Common myeloid progenitor, CD34-positive (primary cell): Measurements from ENCODE around the gene DXO.

Experiments used
- CTCF ChIA-PET: fragments of 350-600 bp; sonication (Branson Sonifier 250); formaldehyde crosslinking; loops from one replicate; lab custom pipeline; 2021; ENCODE audit warnings: antibody characterized with exemption; lab: Charles Lee
- POLR2A ChIA-PET: fragments of 350-600 bp; sonication (Branson Sonifier 250); formaldehyde crosslinking; loops from one replicate; lab custom pipeline; 2021; ENCODE audit warnings: antibody characterized with exemption; lab: Charles Lee
- DNase-seq, 3 donors: peaks; one replicate each; pipeline versions ENCODE4 v3.0.0 to v3.0.0-alpha.2; 2013
- H3K27ac ChIP-seq, 2 experiments: 1 replicate in 1 of 2; 2 replicates in 1 of 2; pipeline ENCODE4 v1.7.0; 2013; ENCODE audit warnings: inconsistent platforms in 2 of 2, low read length in 2 of 2, mild to moderate bottlenecking in 2 of 2, low read depth in 1 of 2, moderate library complexity in 1 of 2; ENCODE audit not compliant: severe bottlenecking in 2 of 2, insufficient read depth in 1 of 2, poor library complexity in 1 of 2
- H3K27me3 ChIP-seq, 5 experiments: replicated peaks in 2 of 5; 1 replicate in 3 of 5; 2 replicates in 2 of 5; pipeline versions ENCODE4 v1.6.1 to v1.7.0; 2013; ENCODE audit warnings: low read length in 4 of 5, mild to moderate bottlenecking in 2 of 5, moderate library complexity in 2 of 5, inconsistent platforms in 1 of 5; ENCODE audit not compliant: insufficient read depth in 5 of 5, control insufficient read depth in 4 of 5
- H3K36me3 ChIP-seq, 4 experiments: 1 replicate in 2 of 4; 2 replicates in 2 of 4; pipeline versions ENCODE4 v1.6.1 to v1.7.0; 2013; ENCODE audit warnings: low read length in 3 of 4, control low read depth in 1 of 4, mild to moderate bottlenecking in 1 of 4; ENCODE audit not compliant: control insufficient read depth in 4 of 4, insufficient read depth in 4 of 4
- H3K4me1 ChIP-seq, 4 experiments: 1 replicate in 3 of 4; 2 replicates in 1 of 4; pipeline versions ENCODE4 v1.6.1 to v1.7.1; 2013; ENCODE audit warnings: low read length in 3 of 4, mild to moderate bottlenecking in 3 of 4, control low read depth in 1 of 4, inconsistent platforms in 1 of 4, moderate library complexity in 1 of 4; ENCODE audit not compliant: control insufficient read depth in 4 of 4, insufficient read depth in 4 of 4; ENCODE audit errors: control extremely low read depth in 1 of 4
- H3K4me3 ChIP-seq, 7 experiments: 1 replicate in 4 of 7; 2 replicates in 3 of 7; pipeline versions ENCODE4 v1.5.1 to v1.7.0; 2013; ENCODE audit warnings: mild to moderate bottlenecking in 7 of 7, low read length in 6 of 7, moderate library complexity in 6 of 7, inconsistent platforms in 2 of 7, low read depth in 2 of 7, control low read depth in 1 of 7; ENCODE audit not compliant: insufficient read depth in 4 of 7, control insufficient read depth in 1 of 7; ENCODE audit errors: extremely low read depth in 1 of 7
- H3K9me3 ChIP-seq, 5 experiments: 1 replicate in 4 of 5; 2 replicates in 1 of 5; pipeline versions ENCODE4 v1.6.1 to v1.7.1; 2013; ENCODE audit warnings: low read length in 4 of 5, mild to moderate bottlenecking in 2 of 5, inconsistent platforms in 1 of 5, low read depth in 1 of 5, moderate library complexity in 1 of 5; ENCODE audit not compliant: control insufficient read depth in 4 of 5, insufficient read depth in 2 of 5; ENCODE audit errors: control extremely low read depth in 1 of 5
- WGBS: methylation state at CpG from one replicate; pipeline ENCODE4 v1.1.5; 2013; ENCODE audit not compliant: insufficient coverage; 5-methylcytosine and 5-hydroxymethylcytosine counted together

Gene DXO

GRCh38 chr6:31958741-31959739 is 12.9 kb downstream of the DXO start, which contains the start of the genes NELFE and SKIC2:
Gene NELFE (minus strand): TSS chr6:31958971. CDS start chr6:31958446, 525 bp downstream.
Gene SKIC2 (plus strand): TSS chr6:31959175. CDS start chr6:31959193, 18 bp downstream.
- CTCF ChIA-PET, result interaction anchor here (1.0 to 6.2 kb wide), 4 partner anchors 8 to 221 kb away, joined by 3 to 37 read pairs (median 4); partner anchors contain the start of gene DXO
- under 1% methylated on average over 50 of the region's 59 CpGs for WGBS
- Histone ChIP-seq H3K9me3 (no peaks in the 10 kb centered on the region), H3K4me1 (peaks cover 13 to 20% (median 18%) of the 10 kb centered on the region in 4 experiments), H3K4me3 (peak within 1 kb of the TSS; percentile 88 to 97 (median 96)), H3K36me3 (peaks cover 25 to 67% (median 55%) of the 10 kb centered on the region in 4 experiments), H3K27me3 (no peaks in the 10 kb centered on the region), H3K27ac (peak within 1 kb of the TSS; percentile 89 to 98)
- peak; percentile 98 to 99 (median 99) for DNase-seq
- POLR2A ChIA-PET, result interaction anchor here (0.9 to 1.8 kb wide), 3 partner anchors 11 to 220 kb away, joined by 3 to 12 read pairs (median 4); partner anchors contain the start of gene DXO

DNA sequence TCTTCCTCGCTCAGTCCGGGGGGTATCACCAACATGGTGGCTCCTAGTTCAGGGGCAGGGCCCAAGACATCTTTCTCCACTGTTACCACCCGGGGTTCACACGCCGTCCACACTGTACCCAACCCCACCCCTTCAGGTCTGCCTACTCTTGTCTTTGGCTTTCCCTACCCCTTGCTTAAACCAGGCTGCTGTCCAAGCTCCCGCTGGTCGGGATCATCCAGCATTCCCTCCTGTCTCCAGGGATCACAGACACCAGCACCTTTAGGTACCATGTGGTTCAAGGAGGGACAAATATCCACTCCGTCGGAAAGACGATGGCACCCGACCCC is 13.6 kb downstream of the DXO start:
- ChIA-PET POLR2A (interaction anchor here (0.9 to 1.8 kb wide), 3 partner anchors 12 to 220 kb away, joined by 3 to 12 read pairs (median 6); partner anchors contain the start of genes DXO and RNF5), CTCF (interaction anchor here (1.3 to 6.2 kb wide), 3 partner anchors 8 to 221 kb away, joined by 3 to 37 read pairs (median 4); partner anchors contain the start of gene DXO)
- H3K4me3 ChIP-seq, result peak overlapping the region; percentile 88 to 97 (median 96)
- no peak for DNase-seq
- H3K27me3 ChIP-seq, result no peaks in the 10 kb centered on the region
- peaks cover 13 to 20% (median 18%) of the 10 kb centered on the region in 4 experiments for H3K4me1 ChIP-seq
- 3% methylated on average over 8 of the region's 11 CpGs for WGBS
- no peaks in the 10 kb centered on the region for H3K9me3 ChIP-seq
- peaks cover 22 to 67% (median 55%) of the 10 kb centered on the region in 4 experiments for H3K36me3 ChIP-seq
- peak overlapping the region; percentile 89 to 98 for H3K27ac ChIP-seq

- 100% methylated on average over 1 of the region's 3 CpGs for WGBS
- no peaks in the 10 kb centered on the region for H3K27me3 ChIP-seq
- ChIA-PET POLR2A (no interaction called here), CTCF (interaction anchor here (6.2 kb wide), 1 partner anchor 16 kb away, joined by 37 read pairs; the partner anchor contains the start of gene DXO)
- no peak for DNase-seq
- no peaks in the 10 kb centered on the region for H3K9me3 ChIP-seq
- no peak overlapping the region for H3K4me3 ChIP-seq
- H3K36me3 ChIP-seq, result peaks cover 22 to 67% (median 52%) of the 10 kb centered on the region in 4 experiments
- no peak overlapping the region for H3K27ac ChIP-seq
- peaks cover 13 to 20% (median 18%) of the 10 kb centered on the region in 4 experiments for H3K4me1 ChIP-seq
Measured at GRCh38 chr6:31956796-31957195, 15.1 kb downstream of the DXO start.

- WGBS, result over 99% methylated on average over 28 of the region's 28 CpGs
- DNase-seq, result no peak
- POLR2A ChIA-PET, result no interaction called here
- Histone ChIP-seq H3K9me3 (no peaks in the 10 kb centered on the region), H3K27ac (no peak overlapping the region), H3K4me1 (peaks cover 11 to 15% (median 14%) of the 10 kb centered on the region in 4 experiments), H3K36me3 (peaks cover 20 to 63% (median 44%) of the 10 kb centered on the region in 4 experiments), H3K27me3 (no peaks in the 10 kb centered on the region), H3K4me3 (no peak overlapping the region)
- CTCF ChIA-PET, result no interaction called here
Measured at GRCh38 chr6:31954511-31954910, 17.4 kb downstream of the DXO start.

- H3K4me3 ChIP-seq, result no peak overlapping the region
- H3K27me3 ChIP-seq, result no peaks in the 10 kb centered on the region
- ChIA-PET CTCF (interaction anchor here (0.7 to 5.1 kb wide), 14 partner anchors 10 to 1968 kb away, joined by 3 to 24 read pairs (median 4); partner anchors contain the start of gene ATP6V1G2), POLR2A (no interaction called here)
- no peak for DNase-seq
- no peaks in the 10 kb centered on the region for H3K9me3 ChIP-seq
- H3K36me3 ChIP-seq, result peaks cover 20 to 63% (median 44%) of the 10 kb centered on the region in 4 experiments
- WGBS, result 100% methylated on average over 3 of the region's 5 CpGs
- peaks cover under 1 to 5% (median 3%) of the 10 kb centered on the region in 4 experiments for H3K4me1 ChIP-seq
- no peak overlapping the region for H3K27ac ChIP-seq
Measured at GRCh38 chr6:31952890-31953289, 19.0 kb downstream of the DXO start.

- peaks cover 20 to 63% (median 44%) of the 10 kb centered on the region in 4 experiments for H3K36me3 ChIP-seq
- peak in 2 of 3 donors; percentile 39 to 47 for DNase-seq
- 100% methylated on average over 3 of the region's 5 CpGs for WGBS
Measured at GRCh38 chr6:31952140-31952805, 19.7 kb downstream of the DXO start.

More at GRCh38 chr6:31952140-31952805, 19.7 kb downstream of the DXO start:
- ChIA-PET CTCF (interaction anchor here (0.7 to 5.1 kb wide), 18 partner anchors 9 to 1967 kb away, joined by 3 to 24 read pairs (median 4); partner anchors contain the start of gene ATP6V1G2), POLR2A (interaction anchor here (1.4 kb wide), 1 partner anchor 20 kb away, joined by 4 read pairs; the partner anchor contains the start of gene DXO)
- Histone ChIP-seq H3K9me3 (no peaks in the 10 kb centered on the region), H3K27ac (no peak overlapping the region), H3K27me3 (no peaks in the 10 kb centered on the region), H3K4me3 (no peak overlapping the region), H3K4me1 (no peaks in the 10 kb centered on the region)
